ENCODE results near the gene CLTRN.

The CLTRN gene

GRCh38 chrX:15683193-15683592 is 18.6 kb upstream of the CLTRN start:
- H3K4me3 ChIP-seq (ENCODE audit: low read depth, low read length) = no peak overlapping the region
- DNase-seq (ENCODE audit: low read depth) = no peak
- TF ChIP-seq CTCF (IDR thresholded peaks at IDR 0.05; ENCODE audit: control insufficient read depth, extremely low read depth, insufficient read depth) = no peak

- no peak for DNase-seq (ENCODE audit: low read depth)
- H3K4me3 ChIP-seq (ENCODE audit: low read depth, low read length) = no peak overlapping the region
- no peak for TF ChIP-seq CTCF (IDR thresholded peaks at IDR 0.05; ENCODE audit: control insufficient read depth, extremely low read depth, insufficient read depth)
Measured at GRCh38 chrX:15681433-15681832, 16.8 kb upstream of the CLTRN start.

- TF ChIP-seq CTCF (IDR thresholded peaks at IDR 0.05; ENCODE audit: control insufficient read depth, extremely low read depth, insufficient read depth) = no peak
- no peak for DNase-seq (ENCODE audit: low read depth)
- no peak overlapping the region for H3K4me3 ChIP-seq (ENCODE audit: low read depth, low read length)
Measured at GRCh38 chrX:15680401-15680800, 15.8 kb upstream of the CLTRN start.

- no peak overlapping the region for H3K4me3 ChIP-seq (ENCODE audit: low read depth, low read length)
- no peak for TF ChIP-seq CTCF (IDR thresholded peaks at IDR 0.05; ENCODE audit: control insufficient read depth, extremely low read depth, insufficient read depth)
- no peak for DNase-seq (ENCODE audit: low read depth)
Measured at GRCh38 chrX:15679246-15679645, 14.6 kb upstream of the CLTRN start.

GRCh38 chrX:15678339-15678738 is 13.7 kb upstream of the CLTRN start:
- DNase-seq (ENCODE audit: low read depth) = no peak
- H3K4me3 ChIP-seq (ENCODE audit: low read depth, low read length) = no peak overlapping the region
- TF ChIP-seq CTCF (IDR thresholded peaks at IDR 0.05; ENCODE audit: control insufficient read depth, extremely low read depth, insufficient read depth) = no peak

GRCh38 chrX:15676886-15677285 is 12.3 kb upstream of the CLTRN start:
- TF ChIP-seq CTCF (IDR thresholded peaks at IDR 0.05; ENCODE audit: control insufficient read depth, extremely low read depth, insufficient read depth) = no peak
- H3K4me3 ChIP-seq (ENCODE audit: low read depth, low read length) = peak overlapping the region; percentile 91
- DNase-seq (ENCODE audit: low read depth) = no peak

- H3K4me3 ChIP-seq (ENCODE audit: low read depth, low read length) = peak overlapping the region; percentile 91
- DNase-seq (ENCODE audit: low read depth) = peak; percentile 62
- no peak for TF ChIP-seq CTCF (IDR thresholded peaks at IDR 0.05; ENCODE audit: control insufficient read depth, extremely low read depth, insufficient read depth)
Measured at GRCh38 chrX:15675490-15675921, 10.9 kb upstream of the CLTRN start.

Data from LNCaP clone FGC (cell line).